Stimulated activated CD8-positive, alpha-beta memory T cell treated with anti-CD3 and anti-CD28 coated beads, Interleukin-12 subunit alpha, Interleukin-12 subunit beta, amount 100 ng/mL, for 24 hours (primary cell): Measurements from ENCODE around the gene LGALS7.

Source experiments
- DNase-seq: peaks from one replicate; pipeline ENCODE4 v3.0.0-alpha.2; 2020; ENCODE audit errors: extremely low read depth

The LGALS7 gene

GRCh38 chr19:38727868-38728660 is 45.3 kb downstream of the LGALS7 start:
- DNase-seq = no peak

- DNase-seq = no peak
These were observed 45.9 kb downstream of the LGALS7 start for GRCh38 chr19:38727306-38727867.

GRCh38 chr19:38726761-38727301 is 46.5 kb downstream of the LGALS7 start:
- DNase-seq = no peak

GRCh38 chr19:38726284-38726673 is 47.0 kb downstream of the LGALS7 start:
- DNase-seq = no peak

- no peak for DNase-seq
These were observed 47.6 kb downstream of the LGALS7 start for GRCh38 chr19:38725469-38726283.

GRCh38 chr19:38723990-38724854 is 49.1 kb downstream of the LGALS7 start:
- no peak for DNase-seq

GRCh38 chr19:38723606-38723965 is 49.7 kb downstream of the LGALS7 start:
- DNase-seq = no peak

GRCh38 chr19:38722947-38723605 is 50.2 kb downstream of the LGALS7 start:
- DNase-seq = no peak

GRCh38 chr19:38721979-38722773 is 51.1 kb downstream of the LGALS7 start:
- no peak for DNase-seq

- DNase-seq = no peak
These were observed 51.8 kb downstream of the LGALS7 start for GRCh38 chr19:38721496-38721895.
